Vagina (tissue), 2 donors: ENCODE data around the gene KRTDAP.
"Not testable (repeated sequence)": the region's sequence is repeated elsewhere in the genome, so short reads cannot be mapped to it uniquely, and the experiment has no call there.

Experiments
- CTCF ChIP-seq, 3 experiments: fragments of 450-650 bp in 2 of 3; fragments of 200-600 bp in 1 of 3; sonication (generic) in 1 of 3; IDR thresholded peaks; one replicate each; pipeline ENCODE4 v1.5.1; 2017 to 2019; ENCODE audit warnings: antibody characterized with exemption in 3 of 3, mild to moderate bottlenecking in 2 of 3, moderate library complexity in 2 of 3
- POLR2A ChIP-seq, 2 donors: fragments of 450-650 bp; IDR thresholded peaks; one replicate each; pipeline ENCODE4 v1.6.1; 2017; ENCODE audit warnings: antibody characterized with exemption in 2 of 2, mild to moderate bottlenecking in 2 of 2, moderate library complexity in 2 of 2

GRCh38 chr19:35462956-35463355 is 27.3 kb downstream of the KRTDAP start:
- not testable (repeated sequence) for TF ChIP-seq CTCF, POLR2A (IDR thresholded peaks at IDR 0.05)
